Parathyroid adenoma (tissue), 2 donors: ENCODE measurements around the gene PDCD1.

Source experiments
- H2AFZ ChIP-seq: fragments of 300-600 bp; sonication (generic); one replicate; pipeline ENCODE4 v1.7.0; 2017; ENCODE audit warnings: antibody characterized with exemption, mild to moderate bottlenecking
- H3K27ac ChIP-seq: fragments of 300-600 bp; sonication (generic); one replicate; pipeline ENCODE4 v1.7.0; 2017
- H3K27me3 ChIP-seq: fragments of 300-600 bp; sonication (generic); one replicate; pipeline ENCODE4 v1.7.0; 2017; ENCODE audit warnings: low read length; ENCODE audit not compliant: control insufficient read depth, insufficient read depth
- H3K36me3 ChIP-seq: fragments of 300-600 bp; sonication (generic); one replicate; pipeline ENCODE4 v1.7.0; 2017; ENCODE audit warnings: low read length; ENCODE audit not compliant: control insufficient read depth, insufficient read depth
- H3K4me1 ChIP-seq: fragments of 300-600 bp; sonication (generic); one replicate; pipeline ENCODE4 v1.7.0; 2017; ENCODE audit warnings: control low read depth
- H3K4me2 ChIP-seq: fragments of 300-600 bp; sonication (generic); one replicate; pipeline ENCODE4 v1.7.0; 2017; ENCODE audit warnings: low read length
- H3K4me3 ChIP-seq: fragments of 300-600 bp; sonication (generic); one replicate; pipeline ENCODE4 v1.7.0; 2017; ENCODE audit warnings: low read depth, low read length
- H3K79me2 ChIP-seq: fragments of 300-600 bp; sonication (generic); one replicate; pipeline ENCODE4 v1.7.0; 2017; ENCODE audit warnings: control low read depth
- H3K9ac ChIP-seq: fragments of 300-600 bp; sonication (generic); one replicate; pipeline ENCODE4 v1.7.0; 2017; ENCODE audit warnings: mild to moderate bottlenecking
- H3K9me3 ChIP-seq: fragments of 300-600 bp; sonication (generic); one replicate; pipeline ENCODE4 v1.7.0; 2017; ENCODE audit warnings: low read length; ENCODE audit not compliant: control insufficient read depth
- TF ChIP-seq, protein P1 (sequence below): fragments of 300-600 bp; sonication (generic); IDR thresholded peaks from one replicate; pipeline ENCODE4 v1.7.0; 2017; ENCODE audit warnings: antibody characterized with exemption, mild to moderate bottlenecking
- donor health status: primary hyperparathyroidism.

The PDCD1 gene

GRCh38 chr2:241812730-241813643, 45.7 kb downstream of the PDCD1 start:
- TF ChIP-seq, protein P1, sequence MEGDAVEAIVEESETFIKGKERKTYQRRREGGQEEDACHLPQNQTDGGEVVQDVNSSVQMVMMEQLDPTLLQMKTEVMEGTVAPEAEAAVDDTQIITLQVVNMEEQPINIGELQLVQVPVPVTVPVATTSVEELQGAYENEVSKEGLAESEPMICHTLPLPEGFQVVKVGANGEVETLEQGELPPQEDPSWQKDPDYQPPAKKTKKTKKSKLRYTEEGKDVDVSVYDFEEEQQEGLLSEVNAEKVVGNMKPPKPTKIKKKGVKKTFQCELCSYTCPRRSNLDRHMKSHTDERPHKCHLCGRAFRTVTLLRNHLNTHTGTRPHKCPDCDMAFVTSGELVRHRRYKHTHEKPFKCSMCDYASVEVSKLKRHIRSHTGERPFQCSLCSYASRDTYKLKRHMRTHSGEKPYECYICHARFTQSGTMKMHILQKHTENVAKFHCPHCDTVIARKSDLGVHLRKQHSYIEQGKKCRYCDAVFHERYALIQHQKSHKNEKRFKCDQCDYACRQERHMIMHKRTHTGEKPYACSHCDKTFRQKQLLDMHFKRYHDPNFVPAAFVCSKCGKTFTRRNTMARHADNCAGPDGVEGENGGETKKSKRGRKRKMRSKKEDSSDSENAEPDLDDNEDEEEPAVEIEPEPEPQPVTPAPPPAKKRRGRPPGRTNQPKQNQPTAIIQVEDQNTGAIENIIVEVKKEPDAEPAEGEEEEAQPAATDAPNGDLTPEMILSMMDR = no peak
- H3K4me2 ChIP-seq = no peak overlapping the region
- H3K9ac ChIP-seq = no peak overlapping the region
- H2AFZ ChIP-seq = no peak overlapping the region
- no peak overlapping the region for H3K4me3 ChIP-seq
- no peaks in the 10 kb centered on the region for H3K36me3 ChIP-seq
- no peaks in the 10 kb centered on the region for H3K4me1 ChIP-seq
- H3K9me3 ChIP-seq = no peaks in the 10 kb centered on the region
- no peaks in the 10 kb centered on the region for H3K27me3 ChIP-seq
- H3K79me2 ChIP-seq = no peaks in the 10 kb centered on the region
- H3K27ac ChIP-seq = no peak overlapping the region

- Histone ChIP-seq H3K9me3 (no peaks in the 10 kb centered on the region), H3K4me2 (no peak overlapping the region), H3K4me3 (no peak overlapping the region), H3K9ac (no peak overlapping the region), H3K36me3 (no peaks in the 10 kb centered on the region), H3K79me2 (no peaks in the 10 kb centered on the region), H3K4me1 (no peaks in the 10 kb centered on the region), H3K27me3 (no peaks in the 10 kb centered on the region), H2AFZ (no peak overlapping the region), H3K27ac (no peak overlapping the region)
- TF ChIP-seq, protein P1 = no peak
Observed at GRCh38 chr2:241811952-241812729, 46.6 kb downstream of the PDCD1 start.

GRCh38 chr2:241811201-241811951, 47.3 kb downstream of the PDCD1 start:
- Histone ChIP-seq H3K4me2 (no peak overlapping the region), H2AFZ (no peak overlapping the region), H3K27ac (no peak overlapping the region), H3K4me1 (no peaks in the 10 kb centered on the region), H3K79me2 (no peaks in the 10 kb centered on the region), H3K9me3 (no peaks in the 10 kb centered on the region), H3K36me3 (no peaks in the 10 kb centered on the region), H3K9ac (no peak overlapping the region), H3K4me3 (no peak overlapping the region), H3K27me3 (no peaks in the 10 kb centered on the region)
- TF ChIP-seq, protein P1 = no peak

- Histone ChIP-seq H3K4me3 (no peak overlapping the region), H3K27me3 (no peaks in the 10 kb centered on the region), H3K4me1 (no peaks in the 10 kb centered on the region), H3K9ac (no peak overlapping the region), H2AFZ (no peak overlapping the region), H3K36me3 (no peaks in the 10 kb centered on the region), H3K9me3 (no peaks in the 10 kb centered on the region), H3K79me2 (no peaks in the 10 kb centered on the region), H3K4me2 (no peak overlapping the region), H3K27ac (no peak overlapping the region)
- TF ChIP-seq, protein P1 = no peak
Observed at GRCh38 chr2:241810307-241811200, 48.1 kb downstream of the PDCD1 start.
